ENCODE results near the gene CENPX. TPM values are rescaled to one million over a fixed set of nuclear protein-coding genes. Genes with fewer than 3 reads are reported as not detected.

Gene CENPX
- total and polyA plus RNA-seq, 2 donors (not counting 3 experiments of a cell fraction or from before 2014, with no cell fraction given) = 56.2 to 67.2 TPM

GRCh38 chr17:82008258-82008940 lies 14.3 kb downstream of the CENPX start:
- Histone ChIP-seq H3K4me1 (ENCODE audit: control insufficient read depth, extremely low read depth, insufficient read depth, low read length) (peaks cover 7% of the 10 kb centered on the region), H3K79me2 (ENCODE audit: control insufficient read depth, insufficient read depth, low read length) (no peaks in the 10 kb centered on the region), H3K9ac (replicated peaks; ENCODE audit: extremely low read depth, insufficient read depth, low read length) (no peak overlapping the region), H3K4me3 (replicated peaks in 1 of 3; ENCODE audit: insufficient read depth in 1 of 3, low read depth in 1 of 3, low read length in 3 of 3) (no peak overlapping the region), H3K9me3 (replicated peaks; ENCODE audit: control insufficient read depth, insufficient read depth, low read length) (no peaks in the 10 kb centered on the region), H2AFZ (ENCODE audit: low read depth, low read length) (no peak overlapping the region), H3K27ac (ENCODE audit: insufficient read depth, low read depth, low read length) (no peak overlapping the region), H3K36me3 (ENCODE audit: control insufficient read depth in 2 of 2, extremely low read depth in 1 of 2, insufficient read depth in 2 of 2, low read length in 2 of 2) (no peaks in the 10 kb centered on the region), H3K4me2 (ENCODE audit: insufficient read depth, low read length) (no peak overlapping the region), H3K9me1 (replicated peaks; ENCODE audit: control insufficient read depth, extremely low read depth, insufficient read depth, low read length) (no peaks in the 10 kb centered on the region), H3K27me3 (ENCODE audit: control insufficient read depth in 2 of 2, insufficient read depth in 2 of 2, low read length in 2 of 2) (no peaks in the 10 kb centered on the region), H4K20me1 (replicated peaks; ENCODE audit: control insufficient read depth, extremely low read depth, insufficient read depth, low read length) (no peaks in the 10 kb centered on the region)
- ChIA-PET CTCF (interaction anchor here (1.6 kb wide), 1 partner anchor 49 kb away, joined by 7 read pairs; no protein-coding TSS in a partner anchor), POLR2A (no interaction called here)
- dilution Hi-C loops (cut with MboI; ENCODE audit: extremely low pct_ligation_motif_present, low sequenced_read_pairs) (no loop called here), intact Hi-C loops (cut with micrococcal nuclease) (no loop called here)
- DNase-seq (ENCODE audit: low read depth, low spot score) (no peak), FAIRE-seq (no peak)
- BruUV-seq (replicated peaks) = no TSS peak
- TF ChIP-seq MYC (IDR thresholded peaks at IDR 0.05; ENCODE audit: low read depth, low read length) (no peak), POLR2AphosphoS5 (IDR thresholded peaks at IDR 0.05; ENCODE audit: insufficient read depth, low read depth, low read length) (no peak), JUN (IDR thresholded peaks at IDR 0.05; ENCODE audit: borderline replicate concordance, insufficient read depth, insufficient read length, low read depth) (no peak), EZH2 (IDR thresholded peaks at IDR 0.05; ENCODE audit: borderline replicate concordance, low read depth, low read length, severe bottlenecking) (no peak), MAX (IDR thresholded peaks at IDR 0.05; ENCODE audit: insufficient read depth, insufficient read length) (no peak), POLR2A (IDR thresholded peaks at IDR 0.05; ENCODE audit: low read depth, low read length) (no peak), FOS (IDR thresholded peaks at IDR 0.05; ENCODE audit: borderline replicate concordance, insufficient read depth, low read length) (no peak), CTCF (IDR thresholded peaks at IDR 0.05; ENCODE audit: extremely low read depth in 1 of 2, insufficient read depth in 1 of 2, low read depth in 1 of 2, low read length in 2 of 2) (no peak), GATA2 (IDR thresholded peaks at IDR 0.05; ENCODE audit: insufficient read depth, insufficient read length, low read depth, low read length) (no peak)
